IPS DF 4.7 (cell line): Measurements from ENCODE around the gene SLC2A1.

Experiments
- DNase-seq: peaks from one replicate; pipeline ENCODE4 v3.0.0-alpha.2; 2013; ENCODE audit warnings: low spot score; ENCODE audit errors: extremely low read depth

The SLC2A1 gene

GRCh38 chr1:42958488-42959319, at the start of gene SLC2A1:
TSS of gene SLC2A1 (minus strand) at chr1:42958868. CDS start at chr1:42958651, 217 bp downstream.
- DNase-seq: no peak

- no peak for DNase-seq
Measured at GRCh38 chr1:43007377-43008114, 48.9 kb upstream of the SLC2A1 start.

- DNase-seq: no peak
Measured at GRCh38 chr1:43005460-43006361, 47.0 kb upstream of the SLC2A1 start.

- DNase-seq: no peak
Measured at GRCh38 chr1:43004587-43005459, 46.2 kb upstream of the SLC2A1 start.

DNA sequence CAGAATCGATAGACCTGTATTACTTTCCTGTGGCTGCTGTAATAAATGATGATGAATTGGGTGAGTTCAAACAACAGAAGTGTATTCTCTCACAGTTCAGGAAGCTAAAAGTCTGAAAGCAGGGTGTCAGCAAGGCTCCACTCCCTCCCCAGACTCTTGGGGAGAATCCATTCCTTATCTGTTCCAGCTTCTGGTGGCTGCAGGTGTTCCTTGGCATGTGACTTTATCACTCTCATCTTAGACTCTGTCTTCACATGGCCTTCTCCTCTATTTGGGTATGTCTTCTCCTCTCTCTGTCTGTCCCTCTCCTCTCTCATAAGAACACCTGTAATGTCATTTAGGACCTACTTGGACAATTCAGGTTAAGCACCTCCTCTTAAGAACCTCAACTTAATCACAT, 44.1 kb upstream of the SLC2A1 start:
- DNase-seq: no peak

GRCh38 chr1:43002116-43002515, 43.4 kb upstream of the SLC2A1 start:
- no peak for DNase-seq

GRCh38 chr1:43001434-43001833, 42.8 kb upstream of the SLC2A1 start:
- no peak for DNase-seq

DNA sequence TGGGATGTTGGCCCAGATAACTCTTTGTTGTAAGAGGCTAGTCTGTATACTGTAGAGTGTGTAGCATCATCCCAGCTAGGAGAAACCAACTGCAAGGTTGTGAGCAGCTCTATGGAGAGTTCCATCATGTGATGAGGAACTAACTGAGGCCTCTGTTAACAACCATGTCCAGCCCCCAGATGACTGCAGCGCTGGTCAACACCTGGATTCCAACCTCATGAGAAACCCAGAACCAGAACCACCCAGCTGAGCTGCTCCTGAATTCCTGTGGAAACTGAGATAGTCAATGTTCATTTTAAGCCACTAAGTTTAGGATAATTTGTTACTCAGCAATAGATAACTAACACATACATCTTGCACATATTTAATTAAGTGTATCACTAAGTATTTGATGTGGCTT, 41.6 kb upstream of the SLC2A1 start:
- no peak for DNase-seq

DNA sequence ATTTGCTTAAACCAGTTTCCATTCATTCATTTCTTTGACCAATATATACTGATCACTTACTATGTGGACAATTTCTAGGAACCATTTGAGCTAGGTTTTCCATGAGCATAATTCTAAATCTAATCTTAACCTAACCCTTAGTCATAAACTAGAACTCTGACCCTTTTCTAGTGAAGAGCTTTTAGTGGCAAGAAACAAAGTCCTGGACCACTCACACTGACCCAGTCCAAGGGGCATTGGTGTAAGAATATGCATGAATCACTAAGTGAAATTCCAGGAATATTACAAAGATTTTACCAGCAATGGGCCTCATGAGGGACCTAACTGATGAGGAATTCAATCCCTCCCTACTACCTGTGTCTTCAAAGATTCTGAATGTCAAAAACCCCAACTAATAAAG, 40.6 kb upstream of the SLC2A1 start:
- DNase-seq: no peak

GRCh38 chr1:42998386-42998785, 39.7 kb upstream of the SLC2A1 start:
- DNase-seq: no peak

- no peak for DNase-seq
Measured at GRCh38 chr1:42996384-42996970, 37.8 kb upstream of the SLC2A1 start.

DNA sequence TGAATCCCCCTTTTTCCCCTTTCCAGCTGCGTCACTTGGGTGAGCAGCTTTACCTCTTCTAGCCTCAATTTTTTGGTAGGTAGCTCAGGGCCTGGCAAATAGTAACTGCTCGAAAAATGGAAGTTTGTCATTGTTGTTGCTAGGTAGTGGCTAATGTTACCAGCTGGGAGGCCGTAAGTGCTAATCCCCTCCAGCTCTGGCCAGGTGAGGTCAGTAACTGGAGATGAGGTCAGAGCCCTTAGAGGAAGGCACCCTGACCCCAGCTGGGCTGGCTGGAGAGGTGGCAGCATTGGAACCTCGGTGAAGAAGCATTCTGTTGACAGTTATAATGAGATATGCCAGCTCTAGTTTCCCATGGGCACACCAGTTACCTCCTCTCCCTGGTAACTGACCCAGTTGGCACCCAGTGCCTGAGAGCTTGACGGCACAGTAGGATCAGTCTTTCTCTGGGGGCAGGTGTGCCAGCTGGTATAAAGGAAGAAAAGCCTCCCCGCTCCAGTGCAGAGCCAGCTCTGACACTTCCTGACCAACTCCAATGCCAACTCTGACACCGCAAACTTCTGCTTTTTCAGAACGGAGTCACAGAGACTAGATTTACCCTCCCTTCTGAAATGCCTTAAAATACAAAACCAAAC, 35.0 kb upstream of the SLC2A1 start:
- no peak for DNase-seq

DNA sequence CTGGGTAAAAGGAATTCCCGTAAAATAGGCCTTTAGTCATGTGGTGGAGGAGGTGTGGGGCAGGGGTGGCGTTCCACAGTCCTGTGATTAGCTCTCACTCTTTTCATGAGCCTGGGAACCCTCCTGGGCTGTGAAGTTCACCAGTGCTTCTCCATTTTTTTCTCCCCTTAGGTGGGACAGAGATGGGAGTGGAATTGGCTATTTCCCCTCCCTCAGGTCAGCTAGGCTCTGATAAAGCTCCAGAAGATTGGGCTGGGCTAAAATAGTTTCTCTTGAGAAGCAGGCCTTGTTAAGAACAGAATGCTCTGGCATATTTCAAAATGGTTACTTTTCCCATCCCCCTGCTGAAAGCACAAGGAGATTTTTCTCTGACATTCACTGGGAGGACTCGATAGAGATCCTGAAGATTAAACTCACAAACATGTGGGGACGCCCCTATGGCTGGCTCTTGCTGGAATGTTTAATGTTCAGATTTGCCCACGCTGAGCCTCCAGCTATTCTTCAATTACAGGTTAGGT, 33.4 kb upstream of the SLC2A1 start:
- DNase-seq: no peak

DNA sequence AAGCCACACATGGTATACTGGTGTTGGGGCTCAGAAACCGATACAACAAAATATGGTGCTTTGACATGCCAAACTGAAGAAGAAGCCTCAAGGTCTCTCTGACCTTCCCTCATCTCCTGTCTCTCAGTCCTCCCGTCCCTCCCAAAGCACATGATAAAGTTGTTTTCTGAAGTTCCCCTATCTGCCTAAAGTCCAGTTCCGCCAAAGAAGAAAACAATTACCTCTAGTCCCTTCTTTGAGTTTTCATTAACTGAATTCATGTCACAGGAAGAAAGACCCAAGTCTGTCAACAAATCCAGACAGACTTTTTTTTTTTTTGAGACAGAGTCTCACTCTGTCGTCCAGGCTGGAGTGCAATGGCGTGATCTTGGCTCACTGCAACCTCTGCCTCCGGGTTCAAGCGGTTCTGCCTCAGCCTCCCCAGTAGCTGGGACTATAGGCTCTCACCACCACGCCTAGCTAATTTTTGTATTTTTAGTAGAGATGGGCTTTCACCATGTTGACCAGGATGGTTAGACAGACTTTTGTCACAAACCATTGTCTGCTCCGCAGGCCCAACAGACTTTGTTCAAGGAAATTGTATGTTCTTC, 32.2 kb upstream of the SLC2A1 start:
- DNase-seq: no peak

GRCh38 chr1:42983693-42984092, 25.0 kb upstream of the SLC2A1 start:
- no peak for DNase-seq

DNA sequence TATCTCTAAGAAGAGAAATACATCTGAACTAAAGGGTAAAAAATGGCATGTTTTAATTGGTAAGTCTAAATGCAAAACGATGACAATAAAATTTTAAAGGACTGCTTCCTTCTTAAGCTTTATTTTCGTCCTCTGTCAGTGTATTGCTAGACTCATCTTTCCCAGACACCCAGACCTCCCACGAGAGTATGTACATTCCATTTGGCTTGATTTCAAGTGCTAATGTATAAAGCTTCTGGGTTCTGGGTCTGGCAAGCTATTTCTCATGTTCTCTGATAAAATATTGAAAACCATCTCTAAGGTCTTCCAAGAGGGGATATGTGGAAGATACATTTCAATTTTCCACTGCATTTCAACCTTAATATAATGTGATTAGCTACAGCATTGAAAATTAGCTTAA, 24.6 kb upstream of the SLC2A1 start:
- DNase-seq: no peak

- no peak for DNase-seq
Measured at GRCh38 chr1:42982641-42983040, 24.0 kb upstream of the SLC2A1 start.

DNA sequence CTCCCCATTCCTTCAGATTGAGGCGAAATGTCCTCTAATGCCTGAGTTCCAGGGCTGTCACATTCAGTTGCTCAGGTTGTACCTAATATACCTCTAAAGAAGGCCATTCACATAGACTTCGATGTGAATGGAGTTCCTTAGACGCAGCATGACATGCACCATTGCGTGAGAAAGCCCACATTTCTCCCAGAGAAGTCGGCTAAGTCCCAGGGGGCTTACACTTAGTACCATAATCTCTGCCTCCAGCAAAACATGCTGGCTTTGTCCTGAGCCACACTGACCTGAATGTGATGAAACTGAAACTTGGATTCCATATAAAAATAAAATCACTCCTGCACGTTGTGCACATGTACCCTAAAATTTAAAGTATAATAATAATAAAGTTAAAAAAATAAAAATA, 23.2 kb upstream of the SLC2A1 start:
- DNase-seq: no peak

- DNase-seq: no peak
Measured at GRCh38 chr1:42981255-42981805, 22.7 kb upstream of the SLC2A1 start.
